HG03520 (cell line): Measurements from ENCODE around the gene RYR3.

Experiments
- ATAC-seq: cut with Tn5 transposase; IDR thresholded peaks from one replicate; pipeline ENCODE4 v1.9.1; 2021; ENCODE audit warnings: mild to moderate bottlenecking, moderate library complexity; ENCODE audit not compliant: unreplicated experiment

Gene RYR3

DNA sequence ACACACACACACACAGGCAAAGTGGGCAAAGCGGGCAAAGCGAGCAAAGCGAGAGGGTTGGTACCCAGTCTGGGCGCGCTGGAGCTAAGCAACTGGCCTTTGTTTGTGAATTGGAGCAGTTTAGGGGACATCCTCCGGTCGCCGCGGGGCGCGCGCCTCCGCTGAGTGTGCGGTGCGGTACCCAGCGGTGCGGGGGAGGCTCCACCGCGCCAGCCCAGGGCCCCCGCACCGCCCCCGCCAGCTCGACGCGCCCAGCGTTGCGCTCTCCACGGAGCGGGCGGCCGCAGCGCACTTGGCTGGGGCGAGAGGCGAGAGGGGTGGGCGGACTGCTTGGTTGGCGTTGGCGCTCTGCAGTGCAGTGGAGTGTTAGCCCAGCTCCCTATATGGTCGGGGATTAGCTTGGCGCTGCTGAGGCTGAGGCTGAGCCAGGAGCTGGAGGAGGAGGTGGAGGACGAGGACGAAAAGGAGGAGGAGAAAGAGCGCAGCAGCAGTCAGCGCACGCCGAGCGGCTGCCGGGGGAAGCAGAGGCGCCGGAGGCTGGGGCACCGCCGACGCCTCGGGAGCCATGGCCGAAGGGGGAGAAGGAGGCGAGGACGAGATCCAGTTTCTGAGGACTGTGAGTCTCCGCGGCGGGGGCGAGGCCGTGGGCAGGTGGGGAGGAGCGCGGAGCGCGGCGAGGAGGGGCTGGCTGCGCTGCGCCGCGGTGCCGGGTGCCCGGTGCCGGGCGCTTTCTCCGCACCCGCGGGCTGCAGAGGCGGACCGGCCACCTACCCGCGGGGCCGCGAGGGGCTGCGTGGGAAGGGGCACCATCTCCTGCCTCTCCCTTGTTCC lies at the start of gene RYR3:
TSS of gene RYR3 (plus strand) at position 487 of the 831 bp plus-strand sequence. CDS start at position 566, 79 bp downstream.
- no peak for ATAC-seq

GRCh38 chr15:33262306-33262705 lies 48.5 kb upstream of the RYR3 start:
- ATAC-seq = no peak

- ATAC-seq = no peak
Observed at GRCh38 chr15:33277689-33278088, 33.1 kb upstream of the RYR3 start.

- ATAC-seq = no peak
Observed at GRCh38 chr15:33278816-33279612, 31.8 kb upstream of the RYR3 start.

GRCh38 chr15:33279613-33280205 lies 31.1 kb upstream of the RYR3 start:
- no peak for ATAC-seq

DNA sequence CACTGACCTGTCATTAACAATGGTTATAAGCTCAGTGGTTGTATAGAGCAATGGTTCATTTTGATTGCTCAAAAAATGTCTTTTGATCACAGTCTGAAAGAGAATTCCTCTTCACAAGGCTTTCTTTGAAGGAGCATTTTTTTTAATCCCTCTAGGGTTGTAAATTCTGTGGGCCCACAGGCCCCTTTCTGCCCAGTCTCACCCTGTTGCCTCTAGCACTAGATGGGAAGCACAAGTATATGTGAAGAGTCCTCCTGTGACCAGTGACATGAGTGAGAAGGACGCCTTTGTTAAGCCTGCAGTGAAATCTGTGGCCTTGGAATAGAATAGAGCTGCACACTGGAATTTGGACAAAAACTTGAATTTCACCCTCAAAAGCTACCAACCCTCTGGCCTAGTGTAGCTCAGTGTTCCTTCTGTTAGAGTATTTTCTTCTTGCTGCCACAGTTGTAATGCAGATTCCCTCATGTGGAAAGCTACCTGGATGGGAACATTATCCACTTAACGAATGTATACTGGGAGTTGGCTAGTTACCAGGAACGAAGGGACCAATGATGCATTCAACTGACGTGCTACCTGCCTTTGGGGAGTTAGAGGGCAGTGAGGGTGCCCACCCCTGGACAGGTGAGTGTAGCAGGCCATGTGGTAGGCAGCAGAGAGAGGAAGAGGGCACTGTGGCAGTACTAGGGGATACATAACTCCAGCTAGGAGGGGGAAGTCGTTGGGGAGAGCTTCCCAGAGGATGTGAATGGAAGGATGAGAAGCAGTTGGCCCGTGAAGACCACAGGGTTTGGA lies 28.3 kb upstream of the RYR3 start:
- no peak for ATAC-seq

- no peak for ATAC-seq
Observed at GRCh38 chr15:33283576-33283975, 27.2 kb upstream of the RYR3 start.

GRCh38 chr15:33284336-33284735 lies 26.4 kb upstream of the RYR3 start:
- no peak for ATAC-seq

- no peak for ATAC-seq
Observed at GRCh38 chr15:33292717-33293307, 18.0 kb upstream of the RYR3 start.

DNA sequence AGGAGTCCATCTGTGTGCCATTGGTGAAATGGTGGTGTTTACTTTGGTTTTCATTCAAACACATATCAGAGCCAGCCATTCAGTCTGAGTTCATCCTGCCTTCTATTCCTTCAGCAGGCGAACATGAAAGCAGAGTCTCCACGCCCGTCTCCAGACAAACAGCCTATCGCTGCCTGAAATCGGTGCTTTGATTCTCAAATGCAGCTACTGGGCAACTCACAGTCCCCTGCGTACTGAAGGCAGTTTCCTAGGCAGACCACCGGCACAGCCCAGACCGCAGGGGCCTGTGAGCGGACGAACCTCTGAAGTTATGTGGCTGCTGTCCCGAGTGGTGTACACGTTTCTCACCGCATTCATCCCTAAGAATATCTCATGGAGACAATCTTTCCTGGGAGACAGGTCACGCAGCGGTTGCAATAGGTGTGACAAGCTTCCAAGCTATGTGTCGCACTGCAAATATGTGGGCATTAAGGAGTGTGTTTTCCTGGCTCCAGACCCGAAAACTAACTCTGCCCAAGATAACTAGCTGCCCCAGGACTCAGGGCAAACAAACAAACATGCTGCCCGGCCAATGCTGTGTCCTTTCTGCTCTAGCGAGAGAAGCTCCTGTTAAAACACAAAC lies 16.9 kb upstream of the RYR3 start:
- ATAC-seq = no peak

DNA sequence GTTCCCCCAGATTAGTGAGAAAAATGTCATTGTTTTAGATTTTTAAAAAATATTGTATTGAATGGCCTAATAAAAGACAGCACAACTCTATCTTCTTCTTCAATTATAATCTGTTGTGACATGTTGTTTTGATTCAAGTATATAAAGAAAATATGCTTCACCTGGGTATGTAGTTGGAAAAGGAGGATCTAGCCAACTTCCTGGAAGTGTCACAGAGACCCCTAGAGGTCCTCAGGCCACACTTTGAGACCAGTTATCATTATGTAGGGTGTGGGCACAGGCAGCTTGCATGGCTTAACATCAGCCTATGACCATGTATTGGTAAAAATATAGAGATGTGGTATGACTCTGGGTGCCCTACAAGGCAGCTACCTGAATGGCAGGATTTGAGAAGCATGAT lies 14.7 kb upstream of the RYR3 start:
- no peak for ATAC-seq

DNA sequence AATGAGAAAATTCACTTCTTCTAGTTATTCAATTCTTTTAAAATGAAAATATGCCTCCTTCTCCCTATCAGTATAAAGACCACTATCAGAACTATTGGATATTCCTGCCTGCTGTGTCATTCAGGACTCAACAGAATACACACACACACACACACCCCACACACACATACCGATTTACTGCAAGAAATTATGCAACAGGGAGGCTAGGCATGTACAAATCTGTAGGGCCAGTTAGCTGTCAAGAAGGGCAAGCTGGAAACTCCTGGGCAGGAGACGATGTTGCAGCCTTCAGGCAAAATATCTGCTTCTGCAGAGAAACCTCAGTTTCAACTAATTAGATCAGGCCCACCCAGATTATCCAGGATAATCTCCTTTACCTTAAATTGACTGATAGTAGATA lies 13.9 kb upstream of the RYR3 start:
- no peak for ATAC-seq

DNA sequence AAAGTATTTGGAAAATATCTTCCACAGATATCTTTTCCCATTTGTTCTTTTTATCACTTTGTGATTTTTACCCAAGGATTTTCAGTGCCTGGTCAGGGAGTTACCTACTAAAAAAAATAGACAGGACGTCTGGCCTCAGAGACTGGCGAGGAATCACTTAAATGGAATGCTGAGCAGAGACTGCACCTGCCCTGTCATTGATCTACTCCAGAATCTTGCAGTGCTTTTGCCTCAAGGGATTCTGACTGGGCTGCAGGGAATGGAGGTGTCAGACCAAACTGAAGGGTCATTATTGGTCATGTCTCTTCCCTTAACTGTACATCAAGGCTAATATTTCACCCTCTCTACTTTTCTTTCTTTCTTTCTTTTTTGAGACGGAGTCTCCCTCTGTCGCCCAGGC lies 12.1 kb upstream of the RYR3 start:
- no peak for ATAC-seq

- ATAC-seq = no peak
Observed at GRCh38 chr15:33304924-33305323, 5.8 kb upstream of the RYR3 start.

GRCh38 chr15:33309602-33310276 lies 1.0 kb upstream of the RYR3 start:
- no peak for ATAC-seq

GRCh38 chr15:33311312-33311971 lies 675 bp downstream of the RYR3 start:
- no peak for ATAC-seq

GRCh38 chr15:33313491-33313890 lies 2.7 kb downstream of the RYR3 start:
- ATAC-seq = no peak

GRCh38 chr15:33314069-33314468 lies 3.3 kb downstream of the RYR3 start:
- no peak for ATAC-seq

DNA sequence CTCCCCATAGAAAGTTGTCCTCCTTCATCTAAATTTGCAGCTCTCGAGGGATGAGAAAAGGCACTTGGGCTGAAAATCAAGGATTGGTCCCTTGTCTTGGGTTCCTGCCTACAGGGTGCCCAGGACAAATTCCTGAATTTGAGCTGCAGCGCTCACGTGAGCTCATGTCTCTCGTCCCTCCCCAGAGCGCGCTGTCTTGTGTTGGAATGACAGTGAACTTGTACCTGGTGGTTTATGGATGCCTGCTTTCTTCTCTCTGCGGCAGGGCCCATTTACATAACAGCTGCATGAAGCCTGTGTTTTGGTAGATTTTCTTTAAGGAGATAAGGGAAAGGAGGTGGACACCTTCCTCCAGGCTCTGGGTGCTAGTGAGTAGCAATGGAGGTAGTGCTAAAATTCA lies 4.3 kb downstream of the RYR3 start:
- no peak for ATAC-seq
